IPS DF 6.9 (cell line): Measurements from ENCODE around the gene SRC.

Experiments used
- DNase-seq: peaks from one replicate; pipeline ENCODE4 v3.0.0-alpha.2; 2013; ENCODE audit warnings: low read depth, low spot score
- H3K27ac ChIP-seq: one replicate; pipeline ENCODE4 v1.5.1; 2013; ENCODE audit warnings: low read length, control low read depth
- H3K27me3 ChIP-seq: 2 replicates; pipeline ENCODE4 v1.6.1; 2013; ENCODE audit warnings: mild to moderate bottlenecking, low read length; ENCODE audit not compliant: control insufficient read depth, insufficient read depth
- H3K36me3 ChIP-seq: 2 replicates; pipeline ENCODE4 v1.6.1; 2013; ENCODE audit warnings: low read length; ENCODE audit not compliant: control insufficient read depth, insufficient read depth
- H3K4me1 ChIP-seq: 2 replicates; pipeline ENCODE4 v1.6.1; 2013; ENCODE audit warnings: low read length; ENCODE audit not compliant: control insufficient read depth, insufficient read depth
- H3K4me3 ChIP-seq: 2 replicates; pipeline ENCODE4 v1.5.1; 2013; ENCODE audit warnings: mild to moderate bottlenecking, low read length
- H3K9me3 ChIP-seq: 2 replicates; pipeline ENCODE4 v1.6.1; 2013; ENCODE audit warnings: low read length, inconsistent platforms; ENCODE audit not compliant: control insufficient read depth, insufficient read depth
- WGBS: extraction: QIAGEN DNeasy Blood & Tissue Kit; methylation state at CpG from one replicate; pipeline ENCODE4 v1.1.7; 2013; ENCODE audit warnings: mixed read lengths, missing lambda C conversion rate; ENCODE audit not compliant: insufficient read length, insufficient coverage; 5-methylcytosine and 5-hydroxymethylcytosine counted together

Gene SRC

GRCh38 chr20:37344506-37345338 is 1.2 kb upstream of the SRC start:
- Histone ChIP-seq H3K27ac (no peak overlapping the region), H3K9me3 (no peaks in the 10 kb centered on the region), H3K36me3 (no peaks in the 10 kb centered on the region), H3K27me3 (no peaks in the 10 kb centered on the region), H3K4me1 (peaks cover 6% of the 10 kb centered on the region), H3K4me3 (no peak overlapping the region)
- no peak for DNase-seq
- WGBS: no CpG with 5 or more reads among the region's 10 CpGs

- no CpG with 5 or more reads among the region's 35 CpGs for WGBS
- Histone ChIP-seq H3K9me3 (no peaks in the 10 kb centered on the region), H3K36me3 (no peaks in the 10 kb centered on the region), H3K27ac (no peak overlapping the region), H3K4me1 (peaks cover 6% of the 10 kb centered on the region), H3K27me3 (no peaks in the 10 kb centered on the region), H3K4me3 (peak overlapping the region; percentile 68)
- no peak for DNase-seq
Measured at GRCh38 chr20:37346236-37346534, 245 bp downstream of the SRC start.

- no peaks in the 10 kb centered on the region for H3K36me3 ChIP-seq
- WGBS: no CpG with 5 or more reads among the region's 22 CpGs
- H3K4me3 ChIP-seq: peak overlapping the region; percentile 68; the same call in 1 of the 2 replicates
- H3K27me3 ChIP-seq: no peaks in the 10 kb centered on the region
- H3K27ac ChIP-seq: no peak overlapping the region
- no peak for DNase-seq
- H3K4me1 ChIP-seq: peaks cover 6% of the 10 kb centered on the region
- no peaks in the 10 kb centered on the region for H3K9me3 ChIP-seq
Measured at GRCh38 chr20:37346535-37347346, 801 bp downstream of the SRC start.

DNA sequence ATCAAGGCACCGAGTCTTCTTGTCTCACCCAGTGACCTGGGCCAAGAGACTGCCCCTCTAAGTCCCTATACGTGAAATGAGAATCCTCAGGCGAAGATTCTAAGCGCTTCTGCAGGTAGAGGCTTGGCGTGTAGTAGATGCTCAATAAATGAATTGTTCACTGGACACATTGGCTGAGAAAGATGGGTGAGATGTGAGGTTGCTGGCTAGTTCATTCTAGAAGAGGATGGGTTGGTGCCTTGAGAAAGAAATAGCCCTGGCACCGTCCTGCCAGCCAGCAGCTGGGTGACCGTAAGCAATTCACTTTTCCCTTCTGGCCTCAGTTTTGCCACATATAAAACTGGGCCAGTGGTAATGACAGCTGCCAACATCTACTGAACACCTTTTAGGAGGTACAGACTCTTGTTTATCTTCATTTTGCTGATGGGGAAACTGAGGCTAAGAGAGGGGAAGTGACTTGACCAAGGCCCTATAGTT is 1.4 kb downstream of the SRC start:
- no CpG with 5 or more reads among the region's 7 CpGs for WGBS
- no peak overlapping the region for H3K27ac ChIP-seq

GRCh38 chr20:37347891-37348791 is 2.2 kb downstream of the SRC start:
- Histone ChIP-seq H3K27me3 (no peaks in the 10 kb centered on the region), H3K4me1 (peaks cover 6% of the 10 kb centered on the region), H3K4me3 (no peak overlapping the region), H3K36me3 (no peaks in the 10 kb centered on the region), H3K27ac (no peak overlapping the region), H3K9me3 (no peaks in the 10 kb centered on the region)
- no peak for DNase-seq
- no CpG with 5 or more reads among the region's 11 CpGs for WGBS

More for the DNA sequence above, 1.4 kb downstream of the SRC start:
- Histone ChIP-seq H3K4me3 (no peak overlapping the region), H3K4me1 (peaks cover 6% of the 10 kb centered on the region), H3K27me3 (no peaks in the 10 kb centered on the region), H3K36me3 (no peaks in the 10 kb centered on the region), H3K9me3 (no peaks in the 10 kb centered on the region)
- DNase-seq: no peak

DNA sequence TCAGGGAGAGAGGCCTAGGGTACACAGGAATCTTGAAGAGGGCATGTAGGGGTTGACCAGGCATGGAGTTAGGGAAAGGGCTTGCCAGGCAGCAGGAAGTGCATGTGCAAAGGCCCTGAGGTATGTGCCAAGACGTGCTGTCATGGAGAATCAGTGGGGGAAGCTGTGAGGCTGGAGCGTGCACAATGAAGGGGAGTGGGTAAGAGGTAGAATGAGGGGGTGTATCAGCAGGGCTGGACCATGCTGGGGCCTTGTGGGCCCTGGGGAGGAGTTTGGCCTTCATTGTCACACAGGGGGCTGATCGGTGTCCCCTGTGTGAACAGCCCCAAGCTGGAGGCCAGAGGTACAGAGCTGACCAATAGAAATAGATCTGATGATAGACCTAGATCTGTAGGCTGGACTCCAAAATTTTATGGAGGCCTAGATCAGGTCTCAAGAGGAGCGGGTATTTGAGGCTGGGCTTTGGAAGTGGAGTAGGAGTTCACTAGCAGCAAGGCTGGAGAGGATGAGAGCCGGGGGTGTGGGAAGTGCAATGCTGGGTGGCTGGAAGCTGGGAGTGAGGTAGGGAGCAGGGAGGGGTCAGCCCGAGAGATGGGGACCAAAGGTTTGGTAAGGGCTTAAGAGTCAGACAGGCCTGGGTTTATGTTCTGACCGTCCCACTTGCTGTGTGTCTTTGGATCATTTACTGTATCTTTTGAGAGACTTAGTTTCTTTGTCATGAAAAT is 3.0 kb downstream of the SRC start:
- Histone ChIP-seq H3K9me3 (no peaks in the 10 kb centered on the region), H3K27ac (no peak overlapping the region), H3K4me3 (no peak overlapping the region), H3K4me1 (peaks cover 5% of the 10 kb centered on the region), H3K27me3 (no peaks in the 10 kb centered on the region), H3K36me3 (no peaks in the 10 kb centered on the region)
- no peak for DNase-seq
- no CpG with 5 or more reads among the region's 7 CpGs for WGBS

GRCh38 chr20:37349517-37350491 is 3.9 kb downstream of the SRC start:
- H3K27ac ChIP-seq: no peak overlapping the region
- no peaks in the 10 kb centered on the region for H3K36me3 ChIP-seq
- no peaks in the 10 kb centered on the region for H3K9me3 ChIP-seq
- no peak overlapping the region for H3K4me3 ChIP-seq
- WGBS: no CpG with 5 or more reads among the region's 16 CpGs
- peaks cover 5% of the 10 kb centered on the region for H3K4me1 ChIP-seq
- no peaks in the 10 kb centered on the region for H3K27me3 ChIP-seq
- no peak for DNase-seq

GRCh38 chr20:37350649-37351574 is 5.0 kb downstream of the SRC start:
- WGBS: no CpG with 5 or more reads among the region's 7 CpGs
- no peaks in the 10 kb centered on the region for H3K36me3 ChIP-seq
- no peaks in the 10 kb centered on the region for H3K27me3 ChIP-seq
- H3K9me3 ChIP-seq: no peaks in the 10 kb centered on the region
- peaks cover 5% of the 10 kb centered on the region for H3K4me1 ChIP-seq
- no peak for DNase-seq
- H3K27ac ChIP-seq: no peak overlapping the region
- no peak overlapping the region for H3K4me3 ChIP-seq
